Mesothelial cell of epicardium (in vitro differentiated cells): ENCODE data around the gene BGN. TPM values are rescaled to one million over a fixed set of nuclear protein-coding genes. Genes with fewer than 3 reads are reported as not detected.

ENCODE experiments used
- DNase-seq, 2 experiments: peaks; one replicate each; pipeline ENCODE4 v3.0.0; 2021; ENCODE audit warnings: low spot score in 2 of 2; ENCODE audit not compliant: unreplicated experiment in 2 of 2
- H3K27ac Mint-ChIP-seq: 2 replicates; pipeline ENCODE4 v1.8.0; 2021; ENCODE audit warnings: mixed read lengths
- H3K27me3 Mint-ChIP-seq: 2 replicates; pipeline ENCODE4 v1.8.0; 2021; ENCODE audit warnings: low read depth, mixed read lengths
- H3K36me3 Mint-ChIP-seq: 2 replicates; pipeline ENCODE4 v1.8.0; 2021; ENCODE audit warnings: mixed read lengths
- H3K4me1 Mint-ChIP-seq: 2 replicates; pipeline ENCODE4 v1.8.0; 2021; ENCODE audit warnings: mixed read lengths
- H3K4me3 Mint-ChIP-seq: 2 replicates; pipeline ENCODE4 v1.8.0; 2021; ENCODE audit warnings: mild to moderate bottlenecking, moderate library complexity, mixed read lengths
- H3K9me3 Mint-ChIP-seq: 2 replicates; pipeline ENCODE4 v1.8.0; 2021; ENCODE audit warnings: mixed read lengths
- total RNA-seq: library from RNA; stranded (reverse); gene quantifications from 3 replicates; pipeline ENCODE4 v1.2.1, GENCODE V29; 2021
- TF ChIP-seq, protein P1 (sequence below): fragments of 200-600 bp; sonication (generic); IDR thresholded peaks from one replicate; pipeline ENCODE4 v1.5.0; 2021; ENCODE audit warnings: antibody characterized with exemption; ENCODE audit not compliant: unreplicated experiment

BGN gene
- total RNA-seq, 1 donor from 2014 or later: 121 TPM

DNA sequence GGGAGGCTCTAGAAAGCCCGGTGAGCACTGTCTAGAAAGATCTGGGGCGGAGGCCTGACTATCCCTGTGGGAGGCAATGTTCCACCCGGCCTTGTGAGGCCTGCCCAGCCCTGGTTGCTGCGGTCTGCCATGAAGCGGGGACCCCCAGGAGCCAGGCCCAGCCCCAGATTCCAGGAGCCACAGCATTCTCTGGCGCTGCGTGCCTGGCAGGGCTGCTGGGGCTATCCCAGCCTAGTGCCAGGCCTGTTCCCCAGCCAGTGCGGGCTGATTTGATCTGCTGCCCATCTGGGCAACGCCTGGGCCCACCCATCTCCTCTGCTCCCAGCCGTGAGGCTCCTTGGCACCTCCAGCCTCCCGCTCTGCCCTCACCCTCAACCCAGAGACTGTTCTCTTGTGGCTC lies 42.3 kb downstream of the BGN start:
- TF ChIP-seq, protein P1, sequence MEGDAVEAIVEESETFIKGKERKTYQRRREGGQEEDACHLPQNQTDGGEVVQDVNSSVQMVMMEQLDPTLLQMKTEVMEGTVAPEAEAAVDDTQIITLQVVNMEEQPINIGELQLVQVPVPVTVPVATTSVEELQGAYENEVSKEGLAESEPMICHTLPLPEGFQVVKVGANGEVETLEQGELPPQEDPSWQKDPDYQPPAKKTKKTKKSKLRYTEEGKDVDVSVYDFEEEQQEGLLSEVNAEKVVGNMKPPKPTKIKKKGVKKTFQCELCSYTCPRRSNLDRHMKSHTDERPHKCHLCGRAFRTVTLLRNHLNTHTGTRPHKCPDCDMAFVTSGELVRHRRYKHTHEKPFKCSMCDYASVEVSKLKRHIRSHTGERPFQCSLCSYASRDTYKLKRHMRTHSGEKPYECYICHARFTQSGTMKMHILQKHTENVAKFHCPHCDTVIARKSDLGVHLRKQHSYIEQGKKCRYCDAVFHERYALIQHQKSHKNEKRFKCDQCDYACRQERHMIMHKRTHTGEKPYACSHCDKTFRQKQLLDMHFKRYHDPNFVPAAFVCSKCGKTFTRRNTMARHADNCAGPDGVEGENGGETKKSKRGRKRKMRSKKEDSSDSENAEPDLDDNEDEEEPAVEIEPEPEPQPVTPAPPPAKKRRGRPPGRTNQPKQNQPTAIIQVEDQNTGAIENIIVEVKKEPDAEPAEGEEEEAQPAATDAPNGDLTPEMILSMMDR: no peak
- Mint-ChIP-seq H3K4me1 (peaks cover 7% of the 10 kb centered on the region), H3K36me3 (no peaks in the 10 kb centered on the region), H3K27me3 (peaks cover 1% of the 10 kb centered on the region), H3K4me3 (no peak overlapping the region), H3K27ac (no peak overlapping the region), H3K9me3 (no peaks in the 10 kb centered on the region)
- DNase-seq: no peak

DNA sequence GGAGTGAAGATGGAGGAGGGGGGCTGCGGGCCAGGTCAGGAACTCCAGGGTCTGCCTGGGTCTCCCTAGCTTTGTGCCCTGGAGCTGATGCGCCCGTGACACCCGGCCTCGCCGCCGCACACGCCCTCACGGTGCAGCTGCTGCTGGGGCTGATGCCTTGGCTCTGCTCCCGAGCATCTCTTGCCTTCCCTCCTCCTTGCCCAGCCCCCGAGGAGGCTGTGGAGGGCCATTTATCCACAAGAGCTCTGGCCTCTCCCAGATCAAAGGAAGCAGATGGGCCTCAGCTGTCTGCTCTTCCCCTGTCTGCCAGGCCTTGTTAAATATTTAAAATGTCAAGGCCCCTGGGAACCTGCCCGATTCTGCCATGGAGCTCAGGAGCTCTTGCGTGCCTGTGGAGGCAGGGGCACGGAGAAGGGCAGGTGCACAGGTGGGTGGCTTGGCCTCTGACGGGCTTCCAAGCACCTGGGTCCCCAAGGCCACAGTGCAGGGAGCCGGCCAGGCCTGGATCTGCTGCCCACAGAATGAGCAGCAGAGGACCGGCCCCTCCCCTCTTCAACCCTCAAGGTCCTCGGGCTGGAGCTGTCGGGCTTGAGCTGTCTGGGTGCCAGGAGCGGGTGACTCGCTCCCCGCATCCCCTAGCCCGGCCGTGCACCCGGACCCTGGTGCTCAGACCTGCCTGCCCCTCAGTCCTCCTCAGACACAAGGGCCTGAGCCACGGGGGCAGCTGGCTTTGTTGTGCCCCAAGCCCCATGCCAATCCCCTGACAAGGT lies 42.9 kb downstream of the BGN start:
- Mint-ChIP-seq H3K9me3 (no peaks in the 10 kb centered on the region), H3K4me3 (no peak overlapping the region), H3K36me3 (no peaks in the 10 kb centered on the region), H3K27ac (no peak overlapping the region), H3K4me1 (peaks cover 7% of the 10 kb centered on the region), H3K27me3 (peaks cover 1% of the 10 kb centered on the region)
- DNase-seq: no peak
- TF ChIP-seq, protein P1: no peak

DNA sequence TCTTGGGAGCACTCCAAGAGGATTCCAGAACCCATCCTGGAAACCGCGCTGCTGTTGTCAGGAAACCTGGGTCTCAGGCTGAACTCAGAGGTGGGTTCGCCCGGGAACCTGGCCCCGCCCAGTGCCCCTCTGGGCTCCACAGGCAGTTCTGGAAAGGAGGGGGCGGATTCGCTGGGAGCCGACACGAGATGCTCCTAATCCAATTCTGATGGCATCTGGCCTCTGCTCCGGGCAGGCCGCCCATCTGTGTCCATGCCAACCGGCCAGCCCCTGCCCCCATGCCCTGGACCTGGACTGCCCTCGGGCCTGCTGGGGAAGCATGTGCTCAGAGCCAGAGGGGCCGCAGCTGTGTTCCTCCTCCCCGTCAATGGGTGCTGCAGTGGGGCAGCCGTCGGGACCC lies 43.6 kb downstream of the BGN start:
- no peak overlapping the region for H3K27ac Mint-ChIP-seq
- H3K4me3 Mint-ChIP-seq: no peak overlapping the region

DNA sequence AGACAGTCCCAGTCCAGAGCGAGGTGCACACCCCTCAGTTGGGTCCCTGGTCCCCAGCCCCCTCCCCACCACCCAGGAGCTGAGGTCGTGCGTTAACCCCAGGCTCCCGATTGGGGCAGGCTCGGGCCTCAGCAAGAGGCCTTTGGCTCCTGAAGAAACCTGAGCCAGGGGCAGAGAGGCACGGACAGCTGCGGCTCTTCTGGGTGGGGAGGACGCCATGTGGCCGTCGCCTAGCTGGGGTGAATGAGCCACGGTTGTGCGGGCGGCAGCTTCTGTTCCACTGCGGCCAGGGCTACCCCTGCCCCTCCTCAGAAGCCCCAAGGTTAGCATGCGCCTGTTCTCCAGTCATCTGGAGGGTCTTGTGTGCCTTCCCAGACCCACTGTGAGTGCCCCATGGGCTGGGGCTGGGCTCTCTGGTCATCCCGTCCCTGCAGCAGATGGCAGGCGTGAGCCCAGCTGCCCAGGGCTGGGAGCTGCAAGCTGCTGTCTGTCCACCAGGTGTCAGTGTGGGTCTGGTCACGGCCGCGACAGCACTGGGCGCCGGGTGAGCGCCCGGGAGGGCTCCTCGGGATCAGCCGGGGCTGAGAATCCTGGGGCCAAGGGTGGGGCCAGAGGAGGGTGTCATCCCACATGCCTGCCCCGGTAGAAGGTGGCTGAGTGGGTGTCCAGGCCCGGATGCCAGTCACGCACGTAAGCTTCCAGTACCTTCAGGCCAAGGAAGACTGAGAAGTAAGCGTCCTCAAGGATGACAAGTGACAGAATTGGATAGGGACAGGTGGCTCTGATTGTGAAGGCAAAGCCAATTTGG lies 44.6 kb downstream of the BGN start:
- Mint-ChIP-seq H3K9me3 (no peaks in the 10 kb centered on the region), H3K36me3 (no peaks in the 10 kb centered on the region), H3K4me1 (peaks cover 2% of the 10 kb centered on the region), H3K27ac (no peak overlapping the region), H3K27me3 (peaks cover 1% of the 10 kb centered on the region), H3K4me3 (no peak overlapping the region)
- TF ChIP-seq, protein P1: peak; percentile 66
- peak; percentile 46 to 77 for DNase-seq

More for the DNA sequence above, 43.6 kb downstream of the BGN start:
- Mint-ChIP-seq H3K9me3 (no peaks in the 10 kb centered on the region), H3K27me3 (peaks cover 1% of the 10 kb centered on the region), H3K4me1 (peaks cover 2% of the 10 kb centered on the region), H3K36me3 (no peaks in the 10 kb centered on the region)
- no peak for DNase-seq
- TF ChIP-seq, protein P1: no peak

DNA sequence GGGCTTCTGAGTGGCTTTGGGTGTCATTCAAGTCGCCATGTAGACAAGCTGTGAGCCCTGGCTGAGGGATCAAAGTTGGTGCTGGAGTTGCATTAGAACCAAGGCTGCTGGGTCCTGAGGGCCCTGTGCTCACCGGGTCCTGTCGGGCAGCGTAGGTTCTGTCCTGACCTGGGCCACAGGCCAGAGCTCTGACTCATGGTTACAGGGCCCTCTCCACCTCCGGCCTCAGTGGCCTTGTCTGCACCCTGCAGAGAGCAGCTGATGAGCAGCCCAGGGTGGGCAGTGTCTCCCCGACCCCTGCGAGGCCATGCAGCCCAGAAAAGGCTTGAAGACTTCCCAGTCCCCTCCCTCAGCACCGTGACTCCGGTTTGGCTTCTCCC lies 45.2 kb downstream of the BGN start:
- TF ChIP-seq, protein P1: no peak
- no peaks in the 10 kb centered on the region for H3K9me3 Mint-ChIP-seq
- DNase-seq: no peak
- H3K4me3 Mint-ChIP-seq: no peak overlapping the region
- no peak overlapping the region for H3K27ac Mint-ChIP-seq
- peaks cover 2% of the 10 kb centered on the region for H3K4me1 Mint-ChIP-seq
- H3K36me3 Mint-ChIP-seq: no peaks in the 10 kb centered on the region
- H3K27me3 Mint-ChIP-seq: peaks cover 1% of the 10 kb centered on the region
